CD4-positive, alpha-beta T cell treated with Interleukin-10 for 1 hour (primary cell): ENCODE data around the gene NKAIN4.

Experiments used
- DNase-seq: peaks from one replicate; pipeline ENCODE4 v3.0.0-alpha.2; 2020

Gene NKAIN4

GRCh38 chr20:63254232-63254605 lies at the start of gene NKAIN4:
NKAIN4 (minus strand) TSS chr20:63254463; CDS start chr20:63254450, 13 bp downstream.
- DNase-seq = no peak

GRCh38 chr20:63303095-63303666 lies 48.9 kb upstream of the NKAIN4 start:
- no peak for DNase-seq

GRCh38 chr20:63301671-63302070 lies 47.4 kb upstream of the NKAIN4 start:
- no peak for DNase-seq

- DNase-seq = no peak
These were observed 44.6 kb upstream of the NKAIN4 start for GRCh38 chr20:63298731-63299312.

GRCh38 chr20:63297796-63298572 lies 43.7 kb upstream of the NKAIN4 start:
- no peak for DNase-seq

GRCh38 chr20:63297371-63297781 lies 43.1 kb upstream of the NKAIN4 start:
- DNase-seq = no peak

GRCh38 chr20:63296531-63297299 lies 42.5 kb upstream of the NKAIN4 start:
- no peak for DNase-seq

- no peak for DNase-seq
These were observed 41.6 kb upstream of the NKAIN4 start for GRCh38 chr20:63295846-63296245.

GRCh38 chr20:63295422-63295821 lies 41.2 kb upstream of the NKAIN4 start:
- DNase-seq = peak; percentile 24

GRCh38 chr20:63295018-63295417 lies 40.8 kb upstream of the NKAIN4 start:
- DNase-seq = no peak

- no peak for DNase-seq
These were observed 40.3 kb upstream of the NKAIN4 start for GRCh38 chr20:63294536-63294900.

- no peak for DNase-seq
These were observed 39.7 kb upstream of the NKAIN4 start for GRCh38 chr20:63293871-63294535.

- no peak for DNase-seq
These were observed 39.2 kb upstream of the NKAIN4 start for GRCh38 chr20:63293456-63293855.

- DNase-seq = no peak
These were observed 38.6 kb upstream of the NKAIN4 start, which contains the start of gene COL20A1 for GRCh38 chr20:63292904-63293303. COL20A1 (plus strand) TSS chr20:63293186; CDS start chr20:63295108, 1,922 bp downstream.

- DNase-seq = no peak
These were observed 38.0 kb upstream of the NKAIN4 start for GRCh38 chr20:63292292-63292701.

GRCh38 chr20:63291811-63292210 lies 37.5 kb upstream of the NKAIN4 start:
- DNase-seq = no peak

GRCh38 chr20:63290677-63291472 lies 36.6 kb upstream of the NKAIN4 start:
- DNase-seq = peak; percentile 58

GRCh38 chr20:63290136-63290676 lies 35.9 kb upstream of the NKAIN4 start:
- no peak for DNase-seq

GRCh38 chr20:63289311-63290135 lies 35.3 kb upstream of the NKAIN4 start:
- DNase-seq = no peak

- DNase-seq = no peak
These were observed 34.5 kb upstream of the NKAIN4 start for GRCh38 chr20:63288581-63289251.
